Kidney (tissue), 14 donors: ENCODE measurements around the gene FNDC11. TPM values are rescaled to one million over a fixed set of nuclear protein-coding genes. Genes with fewer than 3 reads are reported as not detected.

Experiments
- DNase-seq, 5 donors: peaks; one replicate each; pipeline ENCODE4 v3.0.0-alpha.2; 2013 to 2020
- FAIRE-seq: peaks from 2 replicates; lab custom pipeline; 2012; peaks lifted over from hg19 to GRCh38; lab: Jason Lieb, UNC
- H3K27ac ChIP-seq, 2 donors: one replicate each; pipeline ENCODE4 v1.7.0; 2013; ENCODE audit warnings: low read depth in 2 of 2, low read length in 2 of 2, inconsistent platforms in 1 of 2
- H3K27me3 ChIP-seq: one replicate; pipeline ENCODE4 v1.7.1; 2013; ENCODE audit warnings: low read length, inconsistent platforms; ENCODE audit not compliant: control insufficient read depth, insufficient read depth
- H3K36me3 ChIP-seq, 3 donors: one replicate each; pipeline versions ENCODE4 v1.7.0 to v1.7.1; 2013; ENCODE audit warnings: low read length in 3 of 3, control low read depth in 1 of 3, inconsistent platforms in 1 of 3; ENCODE audit not compliant: insufficient read depth in 3 of 3, control insufficient read depth in 2 of 3
- H3K4me1 ChIP-seq, 3 donors: one replicate each; pipeline versions ENCODE4 v1.7.0 to v1.7.1; 2013; ENCODE audit warnings: low read length in 3 of 3, inconsistent platforms in 1 of 3, low read depth in 1 of 3; ENCODE audit not compliant: control insufficient read depth in 2 of 3, insufficient read depth in 2 of 3
- H3K4me3 ChIP-seq, 3 donors: one replicate each; pipeline versions ENCODE4 v1.7.0 to v1.8.1; 2013; ENCODE audit warnings: low read length in 3 of 3, control low read depth in 1 of 3, inconsistent platforms in 1 of 3
- H3K9ac ChIP-seq, 3 donors: one replicate each; pipeline versions ENCODE4 v1.7.0 to v1.7.1; 2013; ENCODE audit warnings: low read length in 3 of 3, control low read depth in 1 of 3, inconsistent platforms in 1 of 3
- H3K9me3 ChIP-seq, 3 donors: one replicate each; pipeline versions ENCODE4 v1.7.0 to v1.7.1; 2013; ENCODE audit warnings: low read length in 3 of 3, control low read depth in 1 of 3, inconsistent platforms in 1 of 3; ENCODE audit not compliant: control insufficient read depth in 2 of 3, insufficient read depth in 1 of 3
- CTCF ChIP-seq: IDR thresholded peaks from 3 replicates; pipeline ENCODE4 v1.5.1; 2012; ENCODE audit warnings: mild to moderate bottlenecking, moderate library complexity, borderline replicate concordance; ENCODE audit not compliant: insufficient read depth; ENCODE audit errors: extremely low read depth
- intact Hi-C: fragments of 100-400 bp; cut with DNase I; formaldehyde crosslinking; loops from one replicate; pipeline ENCODE4 v1.11.1; 2022
- polyA plus RNA-seq: library from polyadenylated mRNA; stranded (reverse); fragments of 350-450 nt; fragmentation: Illumina TruSeq; extraction: RNeasy Lipid Tissue Mini Kit (QIAGEN cat#74804); gene quantifications from one replicate; pipeline ENCODE4 v1.2.3, GENCODE V29; 2014; ENCODE audit warnings: low read depth, low replicate concordance; ENCODE audit not compliant: insufficient read depth
- total RNA-seq: library from RNA; stranded (reverse); fragmentation: NEBNext Ultra II Directional; extraction: Animal tissue kit (Norgen Biotek cat#: 25700); gene quantifications from one replicate; pipeline ENCODE4 v1.2.1, GENCODE V29; 2021
- donor health status: control.
- donor health status: control.
- donor health status: control.
- donor health status: control.
- donor health status: control.
- donor health status: DM: yes; HTN: yes; CAD: no.
- donor health status: Normal renal cell carcinoma (clear cell type).

Gene FNDC11
- total and polyA plus RNA-seq, 2 donors from 2014 or later, result 0.47 to 1.6 TPM

DNA sequence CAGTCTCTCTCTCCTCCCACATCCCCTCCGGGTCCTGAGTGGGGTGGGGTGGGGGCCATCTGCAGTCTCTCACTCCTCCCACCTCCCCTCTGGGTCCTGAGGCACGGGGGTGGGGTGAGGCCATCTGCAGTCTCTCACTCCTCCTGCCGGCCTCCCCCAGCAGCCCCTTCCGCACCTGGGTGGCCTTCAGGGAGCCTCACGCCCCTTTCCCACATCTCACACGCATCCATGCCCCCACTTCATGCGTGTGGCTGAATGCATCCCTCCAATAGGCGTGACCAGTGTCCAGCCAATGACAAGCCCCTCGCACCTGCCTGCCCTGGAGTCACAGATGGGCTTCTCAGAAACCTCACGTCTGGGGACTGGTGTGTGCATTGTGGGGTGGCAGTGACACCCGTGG, 5.4 kb upstream of the FNDC11 start:
- H3K27ac ChIP-seq, result no peak overlapping the region
- H3K9me3 ChIP-seq, result no peaks in the 10 kb centered on the region
- no peak overlapping the region for H3K4me3 ChIP-seq
- intact Hi-C loops, result no loop called here
- DNase-seq (no peak), FAIRE-seq (no peak)
- no peaks in the 10 kb centered on the region for H3K4me1 ChIP-seq
- no peaks in the 10 kb centered on the region for H3K36me3 ChIP-seq
- TF ChIP-seq CTCF, result no peak
- H3K9ac ChIP-seq, result no peak overlapping the region
- H3K27me3 ChIP-seq, result no peaks in the 10 kb centered on the region

DNA sequence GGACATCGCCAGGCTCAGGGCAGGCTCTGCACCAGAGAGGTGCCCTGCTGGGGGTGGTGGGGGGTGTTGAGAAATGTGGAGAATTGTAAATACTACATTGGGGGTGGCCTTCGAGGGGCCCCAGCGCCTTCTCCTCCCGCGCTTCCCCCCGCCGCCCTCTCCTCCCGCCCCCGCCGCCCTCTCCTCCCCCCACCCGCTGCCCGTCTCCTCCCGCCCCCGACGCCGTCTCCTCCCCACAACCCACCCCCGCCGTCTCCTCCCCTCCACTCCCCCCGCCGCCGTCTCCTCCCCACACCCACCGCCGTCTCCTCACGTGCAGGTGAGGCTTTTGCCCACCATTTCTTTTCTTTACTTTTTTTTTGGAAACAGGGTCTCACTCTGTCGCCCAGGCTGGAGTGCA, 4.9 kb upstream of the FNDC11 start:
- DNase-seq, result no peak
- FAIRE-seq, result no peak
- Histone ChIP-seq H3K27ac (no peak overlapping the region), H3K27me3 (no peaks in the 10 kb centered on the region), H3K36me3 (no peaks in the 10 kb centered on the region), H3K4me1 (no peaks in the 10 kb centered on the region), H3K4me3 (no peak overlapping the region), H3K9me3 (no peaks in the 10 kb centered on the region), H3K9ac (no peak overlapping the region)
- TF ChIP-seq CTCF, result no peak
- intact Hi-C loops, result no loop called here

GRCh38 chr20:63549679-63550282, 4.2 kb upstream of the FNDC11 start:
- intact Hi-C loops, result no loop called here
- Histone ChIP-seq H3K9me3 (no peaks in the 10 kb centered on the region), H3K27ac (no peak overlapping the region), H3K27me3 (no peaks in the 10 kb centered on the region), H3K4me1 (no peaks in the 10 kb centered on the region), H3K4me3 (no peak overlapping the region), H3K9ac (no peak overlapping the region), H3K36me3 (no peaks in the 10 kb centered on the region)
- DNase-seq (no peak), FAIRE-seq (no peak)
- TF ChIP-seq CTCF, result no peak

DNA sequence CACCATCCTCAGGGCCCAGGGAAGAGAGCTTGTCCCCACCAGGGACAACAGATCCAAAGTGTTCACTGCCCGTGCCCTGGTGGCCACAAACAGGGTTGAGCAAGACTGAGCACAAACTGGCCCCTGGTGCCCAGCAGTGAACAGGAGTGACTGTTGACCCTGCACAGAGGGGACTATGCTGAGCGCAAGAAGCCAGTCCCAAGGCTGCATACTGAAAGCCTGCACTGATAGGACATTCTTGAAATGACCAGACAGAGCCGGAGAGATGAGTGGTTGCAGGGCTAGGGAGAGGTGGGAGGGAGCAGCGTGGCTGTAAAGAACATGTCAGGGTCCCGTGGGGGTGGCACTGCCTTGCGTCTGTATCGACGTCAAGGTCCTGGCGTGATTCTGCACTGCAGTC, 2.9 kb upstream of the FNDC11 start:
- no peak overlapping the region for H3K4me3 ChIP-seq
- intact Hi-C loops, result no loop called here
- no peak overlapping the region for H3K27ac ChIP-seq
- no peaks in the 10 kb centered on the region for H3K4me1 ChIP-seq
- no peaks in the 10 kb centered on the region for H3K9me3 ChIP-seq
- no peaks in the 10 kb centered on the region for H3K27me3 ChIP-seq
- H3K36me3 ChIP-seq, result no peaks in the 10 kb centered on the region
- DNase-seq (no peak), FAIRE-seq (no peak)
- no peak for TF ChIP-seq CTCF
- H3K9ac ChIP-seq, result no peak overlapping the region
